ENCODE results near the gene RARB.

Gene RARB

DNA sequence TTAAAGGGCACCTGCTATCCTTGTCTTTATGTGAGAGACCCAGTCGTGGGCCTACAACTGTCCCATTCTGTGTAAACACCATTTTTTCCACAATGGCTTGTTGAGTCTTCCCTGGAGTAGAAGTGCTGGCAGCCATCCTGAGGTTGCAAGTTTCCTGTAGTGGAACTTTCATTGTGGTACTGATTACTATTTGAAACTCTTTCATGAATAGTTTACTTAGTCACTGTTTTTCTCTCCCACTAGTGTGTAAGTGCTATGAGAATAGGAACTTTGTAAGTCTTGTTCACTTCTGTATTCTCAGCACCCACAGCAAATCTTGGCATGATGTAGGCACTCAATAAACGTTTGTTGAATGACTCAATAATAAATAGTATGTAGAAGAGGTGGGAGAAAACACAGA is 48.6 kb downstream of the RARB start:
- no peaks in the 10 kb centered on the region for H3K27me3 ChIP-seq (ENCODE audit: insufficient read depth, poor library complexity, severe bottlenecking)
- no peak overlapping the region for H3K4me3 ChIP-seq (replicated peaks; ENCODE audit: insufficient read depth, low read length)
- no peak overlapping the region for H3K27ac ChIP-seq (replicated peaks)
- no peak for DNase-seq (ENCODE audit: low read depth in 1 of 2, low spot score in 1 of 2)
- TF ChIP-seq GABPA (IDR thresholded peaks at IDR 0.05; ENCODE audit: low read depth) (no peak), REST (IDR thresholded peaks at IDR 0.05; ENCODE audit: insufficient replicate concordance, low read depth) (no peak), SPI1 (IDR thresholded peaks at IDR 0.05; ENCODE audit: borderline replicate concordance, low read depth) (no peak), POLR2AphosphoS5 (IDR thresholded peaks at IDR 0.05; ENCODE audit: low read depth) (no peak)
- TF ChIP-seq, protein P1, sequence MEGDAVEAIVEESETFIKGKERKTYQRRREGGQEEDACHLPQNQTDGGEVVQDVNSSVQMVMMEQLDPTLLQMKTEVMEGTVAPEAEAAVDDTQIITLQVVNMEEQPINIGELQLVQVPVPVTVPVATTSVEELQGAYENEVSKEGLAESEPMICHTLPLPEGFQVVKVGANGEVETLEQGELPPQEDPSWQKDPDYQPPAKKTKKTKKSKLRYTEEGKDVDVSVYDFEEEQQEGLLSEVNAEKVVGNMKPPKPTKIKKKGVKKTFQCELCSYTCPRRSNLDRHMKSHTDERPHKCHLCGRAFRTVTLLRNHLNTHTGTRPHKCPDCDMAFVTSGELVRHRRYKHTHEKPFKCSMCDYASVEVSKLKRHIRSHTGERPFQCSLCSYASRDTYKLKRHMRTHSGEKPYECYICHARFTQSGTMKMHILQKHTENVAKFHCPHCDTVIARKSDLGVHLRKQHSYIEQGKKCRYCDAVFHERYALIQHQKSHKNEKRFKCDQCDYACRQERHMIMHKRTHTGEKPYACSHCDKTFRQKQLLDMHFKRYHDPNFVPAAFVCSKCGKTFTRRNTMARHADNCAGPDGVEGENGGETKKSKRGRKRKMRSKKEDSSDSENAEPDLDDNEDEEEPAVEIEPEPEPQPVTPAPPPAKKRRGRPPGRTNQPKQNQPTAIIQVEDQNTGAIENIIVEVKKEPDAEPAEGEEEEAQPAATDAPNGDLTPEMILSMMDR (IDR thresholded peaks at IDR 0.05; ENCODE audit: insufficient read depth, low read length) = no peak

- H3K27ac ChIP-seq (replicated peaks) = no peak overlapping the region
- no peak overlapping the region for H3K4me3 ChIP-seq (replicated peaks; ENCODE audit: insufficient read depth, low read length)
- no peak for TF ChIP-seq SPI1 (IDR thresholded peaks at IDR 0.05; ENCODE audit: borderline replicate concordance, low read depth)
- H3K27me3 ChIP-seq (ENCODE audit: insufficient read depth, poor library complexity, severe bottlenecking) = peaks cover 2% of the 10 kb centered on the region
- no peak for DNase-seq (ENCODE audit: low read depth in 1 of 2, low spot score in 1 of 2)
Measured at GRCh38 chr3:25478211-25478757, 50.2 kb downstream of the RARB start.

DNA sequence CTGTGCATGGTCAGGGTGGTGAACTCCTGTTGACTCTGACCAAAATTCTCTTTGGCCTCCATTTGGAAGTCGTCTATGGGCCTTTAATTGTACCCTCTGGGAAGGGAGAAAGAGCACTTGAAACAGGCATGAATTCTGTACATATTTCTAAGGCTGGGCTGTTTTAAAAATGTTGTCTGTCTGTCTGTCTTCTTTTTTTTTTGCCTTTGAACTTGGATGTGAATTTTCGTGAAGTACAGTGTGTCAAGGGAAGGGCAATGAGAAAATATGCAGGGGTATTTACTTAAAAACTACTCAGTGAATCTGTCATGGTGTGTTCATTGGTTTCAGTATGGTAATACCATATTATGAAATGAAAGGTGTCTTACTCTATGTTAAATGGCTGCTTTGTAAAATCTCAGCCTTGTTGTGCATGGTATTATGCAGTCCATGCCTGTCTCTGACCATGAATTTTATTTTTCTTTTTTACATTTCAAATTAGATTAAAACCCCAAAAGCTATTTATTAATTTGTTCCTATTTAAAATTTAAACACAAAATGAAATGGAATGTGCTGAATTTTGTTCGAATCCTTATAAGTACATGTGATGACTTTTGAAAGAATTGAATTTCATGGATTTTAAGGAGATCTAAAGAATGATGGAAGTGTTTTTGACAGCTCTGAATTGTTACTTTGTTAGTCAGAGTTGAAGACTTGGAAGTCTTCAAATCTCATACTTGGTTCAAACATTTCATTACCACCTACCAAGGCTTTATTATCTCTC is 51.1 kb downstream of the RARB start:
- peaks cover 2% of the 10 kb centered on the region for H3K27me3 ChIP-seq (ENCODE audit: insufficient read depth, poor library complexity, severe bottlenecking)
- no peak overlapping the region for H3K27ac ChIP-seq (replicated peaks)
- TF ChIP-seq, protein P1 (IDR thresholded peaks at IDR 0.05; ENCODE audit: insufficient read depth, low read length) = no peak
- TF ChIP-seq GABPA (IDR thresholded peaks at IDR 0.05; ENCODE audit: low read depth) (no peak), SPI1 (IDR thresholded peaks at IDR 0.05; ENCODE audit: borderline replicate concordance, low read depth) (no peak), POLR2AphosphoS5 (IDR thresholded peaks at IDR 0.05; ENCODE audit: low read depth) (no peak), REST (IDR thresholded peaks at IDR 0.05; ENCODE audit: insufficient replicate concordance, low read depth) (no peak)
- no peak for DNase-seq (ENCODE audit: low read depth in 1 of 2, low spot score in 1 of 2)
- no peak overlapping the region for H3K4me3 ChIP-seq (replicated peaks; ENCODE audit: insufficient read depth, low read length)

DNA sequence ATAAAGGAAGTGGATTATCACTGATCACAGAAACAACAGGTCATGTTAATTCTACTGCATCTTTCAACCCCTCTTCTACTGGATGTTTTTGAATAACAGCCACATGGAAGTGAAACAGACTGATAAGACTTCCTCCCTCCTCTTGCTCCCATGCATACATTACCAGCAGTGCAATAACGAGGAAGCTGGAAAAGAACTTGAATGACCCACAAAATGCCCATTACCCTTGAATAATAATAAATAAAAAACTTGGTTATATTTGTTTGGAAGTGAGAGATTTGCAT is 51.6 kb downstream of the RARB start:
- TF ChIP-seq GABPA (IDR thresholded peaks at IDR 0.05; ENCODE audit: low read depth) = no peak
- DNase-seq (ENCODE audit: low read depth in 1 of 2, low spot score in 1 of 2) = no peak
- Histone ChIP-seq H3K27me3 (ENCODE audit: insufficient read depth, poor library complexity, severe bottlenecking) (peaks cover 2% of the 10 kb centered on the region), H3K27ac (replicated peaks) (no peak overlapping the region), H3K4me3 (replicated peaks; ENCODE audit: insufficient read depth, low read length) (no peak overlapping the region)

DNA sequence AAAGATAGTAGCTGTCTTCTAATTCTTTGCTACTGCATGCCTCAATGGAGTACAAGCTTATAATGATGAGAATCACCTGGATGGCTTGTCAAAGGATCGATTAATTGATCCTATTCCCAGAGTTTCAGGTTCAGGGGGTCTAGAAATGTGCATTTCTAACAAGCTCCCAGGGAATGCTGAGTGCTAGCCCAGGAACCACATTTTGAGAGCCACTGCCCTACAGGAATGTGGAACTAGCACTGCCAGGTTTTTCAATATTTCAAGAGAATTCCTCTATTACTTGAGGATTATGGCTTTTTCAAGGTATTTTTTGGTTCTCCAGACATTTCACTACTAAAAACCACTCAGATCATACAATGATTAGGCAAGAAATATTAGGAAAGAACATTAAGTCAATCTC is 52.7 kb downstream of the RARB start:
- DNase-seq (ENCODE audit: low read depth in 1 of 2, low spot score in 1 of 2) = no peak
- TF ChIP-seq POLR2AphosphoS5 (IDR thresholded peaks at IDR 0.05; ENCODE audit: low read depth) (no peak), SPI1 (IDR thresholded peaks at IDR 0.05; ENCODE audit: borderline replicate concordance, low read depth) (no peak), REST (IDR thresholded peaks at IDR 0.05; ENCODE audit: insufficient replicate concordance, low read depth) (no peak), GABPA (IDR thresholded peaks at IDR 0.05; ENCODE audit: low read depth) (no peak)
- TF ChIP-seq, protein P1 (IDR thresholded peaks at IDR 0.05; ENCODE audit: insufficient read depth, low read length) = no peak
- H3K4me3 ChIP-seq (replicated peaks; ENCODE audit: insufficient read depth, low read length) = no peak overlapping the region
- H3K27ac ChIP-seq (replicated peaks) = no peak overlapping the region
- peaks cover 2% of the 10 kb centered on the region for H3K27me3 ChIP-seq (ENCODE audit: insufficient read depth, poor library complexity, severe bottlenecking)
